ENCODE data around the gene TMEM186. TPM values are rescaled to one million over a fixed set of nuclear protein-coding genes. Genes with fewer than 3 reads are reported as not detected.
A peak's percentile ranks its signal among the peaks of the same experiment; 100 is the strongest.

TMEM186 gene, protein sequence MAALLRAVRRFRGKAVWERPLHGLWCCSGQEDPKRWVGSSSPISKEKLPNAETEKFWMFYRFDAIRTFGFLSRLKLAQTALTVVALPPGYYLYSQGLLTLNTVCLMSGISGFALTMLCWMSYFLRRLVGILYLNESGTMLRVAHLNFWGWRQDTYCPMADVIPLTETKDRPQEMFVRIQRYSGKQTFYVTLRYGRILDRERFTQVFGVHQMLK
- total RNA-seq (2013), result 4.7 TPM
- polyA plus RNA-seq (1 to 10 TPM; 3.8 to 4.5 (median 4.4) TPM), polyA minus RNA-seq (3.0 and 3.2 TPM in 2 replicates), total RNA-seq (0.35 to 2.0 (median 1.1) reads per million in 11 experiments)

DNA sequence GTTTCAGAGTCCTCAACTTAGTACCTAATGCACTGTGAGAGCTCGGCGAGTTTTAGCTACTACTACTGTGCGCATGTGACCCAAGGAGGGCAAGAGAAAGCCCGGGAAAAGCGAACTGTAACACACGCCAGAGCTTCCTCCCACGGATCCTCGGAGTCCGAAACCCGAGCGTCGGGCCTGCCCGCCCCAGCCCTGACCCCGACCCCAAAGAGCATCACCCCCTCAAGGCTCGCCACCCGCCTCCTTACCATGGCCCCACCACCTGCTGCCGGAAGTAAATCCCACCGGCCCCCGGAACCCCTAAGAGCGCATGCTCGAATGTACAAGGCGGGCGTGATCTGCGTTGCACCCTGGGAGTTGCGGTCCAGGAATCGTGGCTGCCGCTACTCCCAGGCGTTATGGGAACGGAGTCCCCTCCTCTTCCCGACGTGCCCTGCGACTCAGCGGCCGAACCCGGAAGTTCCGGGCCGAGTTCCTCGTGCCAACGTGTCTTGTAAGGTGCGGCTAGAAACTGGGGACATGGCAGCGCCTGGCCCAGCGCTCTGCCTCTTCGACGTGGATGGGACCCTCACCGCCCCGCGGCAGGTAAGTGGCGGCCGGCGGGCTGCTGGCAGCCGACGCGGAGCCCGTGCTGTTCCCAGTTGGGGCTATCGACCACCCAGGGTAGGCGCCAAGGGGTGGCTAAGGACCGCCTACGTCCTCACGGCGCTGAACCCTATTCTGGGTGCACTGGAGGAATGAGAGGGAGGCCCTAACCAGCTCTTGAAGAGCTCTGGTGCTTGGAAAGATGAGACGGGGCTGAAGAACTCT, at the start of gene TMEM186, which contains the start of gene PMM2:
TSS of gene TMEM186 (minus strand) at position 276 of the 810 bp plus-strand sequence. CDS start at position 251, 25 bp downstream.
TSS of gene PMM2 (plus strand) at position 476 of the 810 bp plus-strand sequence. CDS start at position 520, 44 bp downstream.
- Mint-ChIP-seq H3K27ac (peak within 1 kb of the TSS; percentile 81 to 98 (median 90)), H3K4me3 (peak within 1 kb of the TSS; percentile 96 to 98), H3K9me3 (no peaks in the 10 kb centered on the region), H3K36me3 (peaks cover 17 to 28% of the 10 kb centered on the region in 2 donors), H3K4me1 (peaks cover 31% of the 10 kb centered on the region), H3K27me3 (ENCODE audit: low read depth in 3 of 3) (peaks cover 0 to 3% (median 0%) of the 10 kb centered on the region in 3 donors)
- intact Hi-C loops (cut with micrococcal nuclease), result loop anchor here in 1 of 2 donors (5.0 to 10.0 kb wide), 3 partner anchors 70 to 165 kb away; partner anchors contain the start of genes ABAT and CARHSP1
- Histone ChIP-seq H3K9ac (ENCODE audit: insufficient read depth, low read length, poor library complexity, severe bottlenecking) (peak within 1 kb of the TSS; percentile 86), H2AFZ (ENCODE audit: insufficient read depth, low read depth, low read length, poor library complexity, severe bottlenecking) (peak within 1 kb of the TSS; percentile 95), H3K4me3 (replicated peaks in 1 of 3; ENCODE audit: low read depth in 2 of 3, low read length in 3 of 3) (peak within 1 kb of the TSS; percentile 65 to 91 (median 71)), H3K79me2 (ENCODE audit: insufficient read depth, low read length) (peaks cover 74% of the 10 kb centered on the region), H3K27ac (ENCODE audit: low read depth in 1 of 2, low read length in 2 of 2) (peak within 1 kb of the TSS; percentile 21 to 89), H4K20me1 (ENCODE audit: insufficient read depth, low read length) (peaks cover 26% of the 10 kb centered on the region), H3K27me3 (ENCODE audit: control insufficient read depth in 2 of 2, insufficient read depth in 2 of 2, low read length in 2 of 2) (no peaks in the 10 kb centered on the region), H3K9me3 (replicated peaks in 1 of 2; ENCODE audit: control insufficient read depth in 1 of 2, insufficient read depth in 1 of 2, low read length in 2 of 2) (no peaks in the 10 kb centered on the region), H3K4me2 (replicated peaks; ENCODE audit: extremely low read depth, low read length, poor library complexity, severe bottlenecking) (peak within 1 kb of the TSS; percentile 83), H3K4me1 (ENCODE audit: control insufficient read depth in 1 of 2, insufficient read depth in 2 of 2, low read length in 2 of 2) (peaks cover 29 to 37% of the 10 kb centered on the region in 2 donors), H3K36me3 (replicated peaks in 1 of 2; ENCODE audit: control insufficient read depth in 1 of 2, insufficient read depth in 2 of 2, low read length in 2 of 2) (peaks cover 14 to 36% of the 10 kb centered on the region in 2 donors)
- WGBS (ENCODE audit: insufficient coverage), result under 1% methylated on average over 60 of the region's 61 CpGs
- TF ChIP-seq, protein P1, sequence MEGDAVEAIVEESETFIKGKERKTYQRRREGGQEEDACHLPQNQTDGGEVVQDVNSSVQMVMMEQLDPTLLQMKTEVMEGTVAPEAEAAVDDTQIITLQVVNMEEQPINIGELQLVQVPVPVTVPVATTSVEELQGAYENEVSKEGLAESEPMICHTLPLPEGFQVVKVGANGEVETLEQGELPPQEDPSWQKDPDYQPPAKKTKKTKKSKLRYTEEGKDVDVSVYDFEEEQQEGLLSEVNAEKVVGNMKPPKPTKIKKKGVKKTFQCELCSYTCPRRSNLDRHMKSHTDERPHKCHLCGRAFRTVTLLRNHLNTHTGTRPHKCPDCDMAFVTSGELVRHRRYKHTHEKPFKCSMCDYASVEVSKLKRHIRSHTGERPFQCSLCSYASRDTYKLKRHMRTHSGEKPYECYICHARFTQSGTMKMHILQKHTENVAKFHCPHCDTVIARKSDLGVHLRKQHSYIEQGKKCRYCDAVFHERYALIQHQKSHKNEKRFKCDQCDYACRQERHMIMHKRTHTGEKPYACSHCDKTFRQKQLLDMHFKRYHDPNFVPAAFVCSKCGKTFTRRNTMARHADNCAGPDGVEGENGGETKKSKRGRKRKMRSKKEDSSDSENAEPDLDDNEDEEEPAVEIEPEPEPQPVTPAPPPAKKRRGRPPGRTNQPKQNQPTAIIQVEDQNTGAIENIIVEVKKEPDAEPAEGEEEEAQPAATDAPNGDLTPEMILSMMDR (IDR thresholded peaks at IDR 0.05), result no peak
- DNase-seq, result peak; percentile 93 to 96 (median 94)

DNA sequence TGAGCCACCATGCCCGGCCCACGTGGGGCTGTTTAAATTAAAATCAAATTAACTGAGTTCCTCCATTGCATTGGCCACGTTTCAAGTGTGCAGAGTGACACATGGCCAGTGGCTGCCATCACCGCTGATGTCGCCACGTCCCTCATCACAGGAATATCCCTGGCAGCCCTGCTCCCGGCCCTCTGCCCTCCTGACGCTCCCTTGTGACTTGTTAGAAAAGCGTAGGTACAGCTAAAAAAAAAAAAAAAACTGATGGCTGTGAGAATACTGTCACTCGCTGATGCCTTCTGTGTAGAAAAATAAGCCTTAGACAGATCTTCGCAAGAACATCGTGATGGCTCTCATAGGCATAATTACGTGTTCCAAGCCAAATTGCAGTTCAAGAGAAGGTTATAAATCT, 49.7 kb upstream of the TMEM186 start:
- Histone ChIP-seq H3K4me3 (replicated peaks in 1 of 3; ENCODE audit: low read depth in 2 of 3, low read length in 3 of 3) (no peak overlapping the region), H3K27me3 (ENCODE audit: control insufficient read depth in 2 of 2, insufficient read depth in 2 of 2, low read length in 2 of 2) (no peaks in the 10 kb centered on the region), H3K36me3 (replicated peaks in 1 of 2; ENCODE audit: control insufficient read depth in 1 of 2, insufficient read depth in 2 of 2, low read length in 2 of 2) (peaks cover 13 to 44% of the 10 kb centered on the region in 2 donors), H3K9ac (ENCODE audit: insufficient read depth, low read length, poor library complexity, severe bottlenecking) (no peak overlapping the region), H3K27ac (ENCODE audit: low read depth in 1 of 2, low read length in 2 of 2) (no peak overlapping the region), H3K9me3 (replicated peaks in 1 of 2; ENCODE audit: control insufficient read depth in 1 of 2, insufficient read depth in 1 of 2, low read length in 2 of 2) (no peaks in the 10 kb centered on the region), H4K20me1 (ENCODE audit: insufficient read depth, low read length) (peaks cover 49% of the 10 kb centered on the region), H3K79me2 (ENCODE audit: insufficient read depth, low read length) (peaks cover 15% of the 10 kb centered on the region), H3K4me2 (replicated peaks; ENCODE audit: extremely low read depth, low read length, poor library complexity, severe bottlenecking) (no peak overlapping the region), H2AFZ (ENCODE audit: insufficient read depth, low read depth, low read length, poor library complexity, severe bottlenecking) (no peak overlapping the region), H3K4me1 (ENCODE audit: control insufficient read depth in 1 of 2, insufficient read depth in 2 of 2, low read length in 2 of 2) (peaks cover 25 to 37% of the 10 kb centered on the region in 2 donors)
- intact Hi-C loops (cut with micrococcal nuclease), result no loop called here
- H3K36me3 Mint-ChIP-seq, result peaks cover 77 to 78% of the 10 kb centered on the region in 2 donors
- peaks cover 0 to 3% (median 0%) of the 10 kb centered on the region in 7 donors for H3K9me3 Mint-ChIP-seq
- H3K4me3 Mint-ChIP-seq, result no peak overlapping the region
- TF ChIP-seq, protein P1 (IDR thresholded peaks at IDR 0.05), result no peak
- H3K27ac Mint-ChIP-seq, result no peak overlapping the region
- DNase-seq, result no peak
- peaks cover 53% of the 10 kb centered on the region for H3K4me1 Mint-ChIP-seq
- H3K27me3 Mint-ChIP-seq (ENCODE audit: low read depth in 3 of 3), result peaks cover 4 to 11% (median 7%) of the 10 kb centered on the region in 3 donors
- 92% methylated on average over 7 of the region's 13 CpGs for WGBS (ENCODE audit: insufficient coverage)
